Measurements from ENCODE around the gene VAV3. TPM values are rescaled to one million over a fixed set of nuclear protein-coding genes. Genes with fewer than 3 reads are reported as not detected.

VAV3 gene
- polyA plus RNA-seq, 1 of the 3 experiments (the other 2 are of a cell fraction): not detected

DNA sequence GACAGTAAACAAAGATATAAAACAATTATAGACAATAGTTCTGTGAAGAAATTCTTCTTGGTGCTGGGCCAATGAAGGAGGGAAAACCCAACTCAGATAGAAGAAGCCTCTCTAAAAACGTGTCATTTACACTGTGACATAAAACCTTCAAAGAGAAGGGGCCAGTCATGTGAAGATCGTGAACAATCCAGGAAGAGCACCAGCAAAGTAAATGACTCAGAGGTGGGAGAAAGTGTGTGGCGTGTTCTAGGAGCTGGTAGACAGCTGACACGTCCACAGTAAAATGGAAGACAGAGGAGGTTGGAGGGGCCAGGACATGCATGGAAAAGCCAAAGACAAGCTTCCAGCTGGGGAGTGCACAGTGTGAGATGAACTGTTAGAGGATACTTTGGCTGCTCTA, 143.6 kb downstream of the VAV3 start:
- WGBS (ENCODE audit: low lambda C conversion rate): 32% methylated on average over 4 of the region's 4 CpGs
- CTCF ChIA-PET: interaction anchor here (0.7 kb wide), 1 partner anchor 39 kb away, joined by 3 read pairs; no protein-coding TSS in a partner anchor
- POLR2A ChIA-PET: no interaction called here
- no peaks in the 10 kb centered on the region for H3K36me3 ChIP-seq (replicated peaks in 1 of 2; ENCODE audit: control insufficient read depth in 1 of 2, insufficient read depth in 2 of 2, low read length in 1 of 2)
- no peak overlapping the region for H2AFZ ChIP-seq (ENCODE audit: low read depth)
- H3F3A ChIP-seq (replicated peaks; ENCODE audit: insufficient read depth): no peaks in the 10 kb centered on the region
- no peak for DNase-seq
- H3K9me3 ChIP-seq: no peaks in the 10 kb centered on the region
- H3K4me2 ChIP-seq: no peak overlapping the region
- no peaks in the 10 kb centered on the region for H3K4me1 ChIP-seq (ENCODE audit: control insufficient read depth in 1 of 2, insufficient read depth in 2 of 2, low read depth in 1 of 2, low read length in 1 of 2)
- no peaks in the 10 kb centered on the region for H3K27me3 ChIP-seq (ENCODE audit: insufficient read depth)
- no peaks in the 10 kb centered on the region for H4K20me1 ChIP-seq (ENCODE audit: insufficient read depth)
- TF ChIP-seq TEAD4 (IDR thresholded peaks at IDR 0.05; ENCODE audit: borderline replicate concordance, insufficient read depth) (no peak), EZH2phosphoT487 (IDR thresholded peaks at IDR 0.05; ENCODE audit: borderline replicate concordance, low read depth) (no peak), MXI1 (IDR thresholded peaks at IDR 0.05; ENCODE audit: low read depth, low read length) (no peak), RXRA (IDR thresholded peaks at IDR 0.05; ENCODE audit: borderline replicate concordance, low read depth) (no peak), NRF1 (IDR thresholded peaks at IDR 0.05; ENCODE audit: low read depth, low read length) (no peak), SIN3A (IDR thresholded peaks at IDR 0.05; ENCODE audit: borderline replicate concordance, low read depth, low read length) (no peak), TAF1 (IDR thresholded peaks at IDR 0.05; ENCODE audit: borderline replicate concordance, low read depth, low read length) (no peak), IRF3 (IDR thresholded peaks at IDR 0.05; ENCODE audit: low read depth, low read length) (no peak), JUND (IDR thresholded peaks at IDR 0.05) (no peak), CHD2 (IDR thresholded peaks at IDR 0.05; ENCODE audit: low read length, partially characterized antibody) (no peak), FOSL2 (IDR thresholded peaks at IDR 0.05; ENCODE audit: borderline replicate concordance, low read depth) (no peak), EP300 (IDR thresholded peaks at IDR 0.05; ENCODE audit: borderline replicate concordance in 1 of 2, low read depth in 1 of 2, low read length in 1 of 2) (no peak), FOXJ3 (CRISPR knock-in tag; IDR thresholded peaks at IDR 0.05) (no peak), CTCF (IDR thresholded peaks at IDR 0.05) (no peak), MEF2A (IDR thresholded peaks at IDR 0.05; ENCODE audit: borderline replicate concordance, low read depth) (no peak)
- TF ChIP-seq, protein P1, sequence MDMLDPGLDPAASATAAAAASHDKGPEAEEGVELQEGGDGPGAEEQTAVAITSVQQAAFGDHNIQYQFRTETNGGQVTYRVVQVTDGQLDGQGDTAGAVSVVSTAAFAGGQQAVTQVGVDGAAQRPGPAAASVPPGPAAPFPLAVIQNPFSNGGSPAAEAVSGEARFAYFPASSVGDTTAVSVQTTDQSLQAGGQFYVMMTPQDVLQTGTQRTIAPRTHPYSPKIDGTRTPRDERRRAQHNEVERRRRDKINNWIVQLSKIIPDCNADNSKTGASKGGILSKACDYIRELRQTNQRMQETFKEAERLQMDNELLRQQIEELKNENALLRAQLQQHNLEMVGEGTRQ (IDR thresholded peaks at IDR 0.05; ENCODE audit: borderline replicate concordance, low read depth, low read length): no peak
- no peaks in the 10 kb centered on the region; the same call in 1 of the 2 replicates for H3K9me2 ChIP-seq
- H3K4me3 ChIP-seq (ENCODE audit: low read depth in 2 of 2, low read length in 1 of 2): no peak overlapping the region
- no peak overlapping the region for H3K9ac ChIP-seq
- no peaks in the 10 kb centered on the region for H3K79me2 ChIP-seq (ENCODE audit: insufficient read depth)
- H3K27ac ChIP-seq (ENCODE audit: low read depth in 2 of 2, low read length in 1 of 2): no peak overlapping the region
